Panc1 (cell line): ENCODE measurements around the gene EIF2B2.

Experiments used
- POLR2AphosphoS5 ChIP-seq: IDR thresholded peaks from 2 replicates; pipeline ENCODE4 v1.6.1; 2012; ENCODE audit warnings: mild to moderate bottlenecking, low read depth, low read length, moderate library complexity
- SIN3A ChIP-seq: IDR thresholded peaks from 2 replicates; pipeline ENCODE4 v1.6.1; 2012; ENCODE audit warnings: low read depth, mild to moderate bottlenecking, low read length, moderate library complexity, borderline replicate concordance; ENCODE audit not compliant: insufficient read depth
- TCF7L2 ChIP-seq: IDR thresholded peaks from 2 replicates; pipeline ENCODE4 v1.6.1; 2011; ENCODE audit warnings: mild to moderate bottlenecking, low read depth, low read length, inconsistent platforms
- TF ChIP-seq, protein P1 (sequence below): fragments of 450-650 bp; IDR thresholded peaks from 2 replicates; pipeline ENCODE4 v1.5.1; 2017; ENCODE audit warnings: mild to moderate bottlenecking
- TF ChIP-seq, protein P2 (sequence below), 2 experiments: IDR thresholded peaks; 2 replicates each; pipeline ENCODE4 v1.6.1; 2011 to 2012; ENCODE audit warnings: low read depth in 2 of 2, control low read depth in 1 of 2, low read length in 1 of 2, mild to moderate bottlenecking in 1 of 2, moderate library complexity in 1 of 2; ENCODE audit not compliant: insufficient read depth in 1 of 2

- TF ChIP-seq, protein P1, sequence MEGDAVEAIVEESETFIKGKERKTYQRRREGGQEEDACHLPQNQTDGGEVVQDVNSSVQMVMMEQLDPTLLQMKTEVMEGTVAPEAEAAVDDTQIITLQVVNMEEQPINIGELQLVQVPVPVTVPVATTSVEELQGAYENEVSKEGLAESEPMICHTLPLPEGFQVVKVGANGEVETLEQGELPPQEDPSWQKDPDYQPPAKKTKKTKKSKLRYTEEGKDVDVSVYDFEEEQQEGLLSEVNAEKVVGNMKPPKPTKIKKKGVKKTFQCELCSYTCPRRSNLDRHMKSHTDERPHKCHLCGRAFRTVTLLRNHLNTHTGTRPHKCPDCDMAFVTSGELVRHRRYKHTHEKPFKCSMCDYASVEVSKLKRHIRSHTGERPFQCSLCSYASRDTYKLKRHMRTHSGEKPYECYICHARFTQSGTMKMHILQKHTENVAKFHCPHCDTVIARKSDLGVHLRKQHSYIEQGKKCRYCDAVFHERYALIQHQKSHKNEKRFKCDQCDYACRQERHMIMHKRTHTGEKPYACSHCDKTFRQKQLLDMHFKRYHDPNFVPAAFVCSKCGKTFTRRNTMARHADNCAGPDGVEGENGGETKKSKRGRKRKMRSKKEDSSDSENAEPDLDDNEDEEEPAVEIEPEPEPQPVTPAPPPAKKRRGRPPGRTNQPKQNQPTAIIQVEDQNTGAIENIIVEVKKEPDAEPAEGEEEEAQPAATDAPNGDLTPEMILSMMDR, result no peak
- TF ChIP-seq, protein P2, sequence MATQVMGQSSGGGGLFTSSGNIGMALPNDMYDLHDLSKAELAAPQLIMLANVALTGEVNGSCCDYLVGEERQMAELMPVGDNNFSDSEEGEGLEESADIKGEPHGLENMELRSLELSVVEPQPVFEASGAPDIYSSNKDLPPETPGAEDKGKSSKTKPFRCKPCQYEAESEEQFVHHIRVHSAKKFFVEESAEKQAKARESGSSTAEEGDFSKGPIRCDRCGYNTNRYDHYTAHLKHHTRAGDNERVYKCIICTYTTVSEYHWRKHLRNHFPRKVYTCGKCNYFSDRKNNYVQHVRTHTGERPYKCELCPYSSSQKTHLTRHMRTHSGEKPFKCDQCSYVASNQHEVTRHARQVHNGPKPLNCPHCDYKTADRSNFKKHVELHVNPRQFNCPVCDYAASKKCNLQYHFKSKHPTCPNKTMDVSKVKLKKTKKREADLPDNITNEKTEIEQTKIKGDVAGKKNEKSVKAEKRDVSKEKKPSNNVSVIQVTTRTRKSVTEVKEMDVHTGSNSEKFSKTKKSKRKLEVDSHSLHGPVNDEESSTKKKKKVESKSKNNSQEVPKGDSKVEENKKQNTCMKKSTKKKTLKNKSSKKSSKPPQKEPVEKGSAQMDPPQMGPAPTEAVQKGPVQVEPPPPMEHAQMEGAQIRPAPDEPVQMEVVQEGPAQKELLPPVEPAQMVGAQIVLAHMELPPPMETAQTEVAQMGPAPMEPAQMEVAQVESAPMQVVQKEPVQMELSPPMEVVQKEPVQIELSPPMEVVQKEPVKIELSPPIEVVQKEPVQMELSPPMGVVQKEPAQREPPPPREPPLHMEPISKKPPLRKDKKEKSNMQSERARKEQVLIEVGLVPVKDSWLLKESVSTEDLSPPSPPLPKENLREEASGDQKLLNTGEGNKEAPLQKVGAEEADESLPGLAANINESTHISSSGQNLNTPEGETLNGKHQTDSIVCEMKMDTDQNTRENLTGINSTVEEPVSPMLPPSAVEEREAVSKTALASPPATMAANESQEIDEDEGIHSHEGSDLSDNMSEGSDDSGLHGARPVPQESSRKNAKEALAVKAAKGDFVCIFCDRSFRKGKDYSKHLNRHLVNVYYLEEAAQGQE (IDR thresholded peaks at IDR 0.05; ENCODE audit: insufficient read depth in 1 of 2, low read depth in 2 of 2, low read length in 1 of 2), result no peak
- no peak for TF ChIP-seq POLR2AphosphoS5
- no peak for TF ChIP-seq SIN3A
- no peak for TF ChIP-seq TCF7L2
These were observed 1.5 kb upstream of the EIF2B2 start for GRCh38 chr14:75001261-75001660.
